Measurements from ENCODE around the gene KCNH4.
"Not testable (repeated sequence)": the region's sequence is repeated elsewhere in the genome, so short reads cannot be mapped to it uniquely, and the experiment has no call there.

DNA sequence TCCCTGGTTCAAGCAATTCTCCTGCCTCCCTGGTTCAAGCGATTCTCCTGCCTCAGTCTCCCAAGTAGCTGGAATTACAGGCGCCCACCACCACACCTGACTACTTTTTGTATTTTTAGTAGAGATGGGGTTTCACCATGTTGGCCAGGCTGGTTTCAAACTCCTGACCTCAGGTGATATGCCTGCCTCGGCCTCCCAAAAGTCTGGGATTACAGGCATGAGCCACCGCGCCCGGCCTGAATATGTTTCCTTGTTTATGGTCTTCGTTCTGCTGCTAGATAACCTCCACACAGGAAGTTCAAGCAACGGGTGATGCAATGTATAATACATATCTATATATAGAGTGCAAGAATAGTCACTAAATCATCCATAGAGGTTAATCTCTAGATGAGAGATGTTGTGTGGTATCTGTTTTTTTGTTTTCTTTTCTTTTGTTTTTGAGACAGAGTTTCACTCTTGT lies 25.2 kb upstream of the KCNH4 start:
- TF ChIP-seq RUNX1 (IDR thresholded peaks at IDR 0.05; ENCODE audit: low read depth); ATF1 (CRISPR knock-in tag; IDR thresholded peaks at IDR 0.05); ATF1 (tag; IDR thresholded peaks at IDR 0.05): not testable (repeated sequence)
- TF ChIP-seq, protein P1, sequence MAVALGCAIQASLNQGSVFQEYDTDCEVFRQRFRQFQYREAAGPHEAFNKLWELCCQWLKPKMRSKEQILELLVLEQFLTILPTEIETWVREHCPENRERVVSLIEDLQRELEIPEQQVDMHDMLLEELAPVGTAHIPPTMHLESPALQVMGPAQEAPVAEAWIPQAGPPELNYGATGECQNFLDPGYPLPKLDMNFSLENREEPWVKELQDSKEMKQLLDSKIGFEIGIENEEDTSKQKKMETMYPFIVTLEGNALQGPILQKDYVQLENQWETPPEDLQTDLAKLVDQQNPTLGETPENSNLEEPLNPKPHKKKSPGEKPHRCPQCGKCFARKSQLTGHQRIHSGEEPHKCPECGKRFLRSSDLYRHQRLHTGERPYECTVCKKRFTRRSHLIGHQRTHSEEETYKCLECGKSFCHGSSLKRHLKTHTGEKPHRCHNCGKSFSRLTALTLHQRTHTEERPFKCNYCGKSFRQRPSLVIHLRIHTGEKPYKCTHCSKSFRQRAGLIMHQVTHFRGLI (CRISPR knock-in tag; IDR thresholded peaks at IDR 0.05) = not testable (repeated sequence)
- TF ChIP-seq, protein P2, sequence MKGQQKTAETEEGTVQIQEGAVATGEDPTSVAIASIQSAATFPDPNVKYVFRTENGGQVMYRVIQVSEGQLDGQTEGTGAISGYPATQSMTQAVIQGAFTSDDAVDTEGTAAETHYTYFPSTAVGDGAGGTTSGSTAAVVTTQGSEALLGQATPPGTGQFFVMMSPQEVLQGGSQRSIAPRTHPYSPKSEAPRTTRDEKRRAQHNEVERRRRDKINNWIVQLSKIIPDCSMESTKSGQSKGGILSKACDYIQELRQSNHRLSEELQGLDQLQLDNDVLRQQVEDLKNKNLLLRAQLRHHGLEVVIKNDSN (CRISPR knock-in tag; IDR thresholded peaks at IDR 0.05) = not testable (repeated sequence)
- TF ChIP-seq, protein P3, sequence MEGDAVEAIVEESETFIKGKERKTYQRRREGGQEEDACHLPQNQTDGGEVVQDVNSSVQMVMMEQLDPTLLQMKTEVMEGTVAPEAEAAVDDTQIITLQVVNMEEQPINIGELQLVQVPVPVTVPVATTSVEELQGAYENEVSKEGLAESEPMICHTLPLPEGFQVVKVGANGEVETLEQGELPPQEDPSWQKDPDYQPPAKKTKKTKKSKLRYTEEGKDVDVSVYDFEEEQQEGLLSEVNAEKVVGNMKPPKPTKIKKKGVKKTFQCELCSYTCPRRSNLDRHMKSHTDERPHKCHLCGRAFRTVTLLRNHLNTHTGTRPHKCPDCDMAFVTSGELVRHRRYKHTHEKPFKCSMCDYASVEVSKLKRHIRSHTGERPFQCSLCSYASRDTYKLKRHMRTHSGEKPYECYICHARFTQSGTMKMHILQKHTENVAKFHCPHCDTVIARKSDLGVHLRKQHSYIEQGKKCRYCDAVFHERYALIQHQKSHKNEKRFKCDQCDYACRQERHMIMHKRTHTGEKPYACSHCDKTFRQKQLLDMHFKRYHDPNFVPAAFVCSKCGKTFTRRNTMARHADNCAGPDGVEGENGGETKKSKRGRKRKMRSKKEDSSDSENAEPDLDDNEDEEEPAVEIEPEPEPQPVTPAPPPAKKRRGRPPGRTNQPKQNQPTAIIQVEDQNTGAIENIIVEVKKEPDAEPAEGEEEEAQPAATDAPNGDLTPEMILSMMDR (IDR thresholded peaks at IDR 0.05 in 2 of 3, conservative IDR thresholded peaks at IDR 0.05 in 1 of 3; ENCODE audit: insufficient read depth in 2 of 3, low read depth in 1 of 3, low read length in 3 of 3) = not testable (repeated sequence)

Measured in K562 (cell line).